H1 (cell line): ENCODE data around the gene SLX9. TPM values are rescaled to one million over a fixed set of nuclear protein-coding genes. Genes with fewer than 3 reads are reported as not detected.

ENCODE experiments used
- CTCF ChIA-PET: fragments of 300-600 bp; sonication (Branson Sonifier 250); formaldehyde crosslinking; loops from one replicate; lab custom pipeline; 2021; ENCODE audit not compliant: partially characterized antibody; lab: Charles Lee
- POLR2A ChIA-PET: fragments of 300-600 bp; sonication (Branson Sonifier 250); formaldehyde crosslinking; loops from one replicate; lab custom pipeline; 2021; ENCODE audit warnings: inconsistent platforms; ENCODE audit not compliant: partially characterized antibody; lab: Charles Lee
- DNase-seq, 2 experiments: peaks; one replicate each; pipeline versions ENCODE4 v3.0.0 to v3.0.0-alpha.2; 2010 to 2022; ENCODE audit warnings: low spot score in 2 of 2, low read depth in 1 of 2, mixed read lengths in 1 of 2
- FAIRE-seq: peaks from 2 replicates; lab custom pipeline; 2011; peaks lifted over from hg19 to GRCh38; lab: Jason Lieb, UNC
- H2AFZ ChIP-seq: 2 replicates; pipeline ENCODE4 v1.8.1; 2012; ENCODE audit warnings: low read length, inconsistent platforms
- H2AK5ac ChIP-seq: 2 replicates; pipeline ENCODE4 v1.6.1; 2013; ENCODE audit warnings: low read depth, low read length
- H2BK120ac ChIP-seq: replicated peaks from 2 replicates; pipeline ENCODE3; 2013; ENCODE audit warnings: low read depth, low read length, inconsistent platforms
- H2BK12ac ChIP-seq: 2 replicates; pipeline ENCODE4 v1.6.1; 2013; ENCODE audit warnings: low read depth, low read length
- H2BK15ac ChIP-seq: 2 replicates; pipeline ENCODE4 v1.6.1; 2013; ENCODE audit warnings: low read length
- H2BK20ac ChIP-seq: 2 replicates; pipeline ENCODE4 v1.6.1; 2013; ENCODE audit warnings: low read length
- H2BK5ac ChIP-seq: 2 replicates; pipeline ENCODE4 v1.6.1; 2013; ENCODE audit warnings: low read depth, low read length
- H3K14ac ChIP-seq: 2 replicates; pipeline ENCODE4 v1.6.1; 2013; ENCODE audit warnings: inconsistent platforms; ENCODE audit not compliant: insufficient read length
- H3K18ac ChIP-seq: 2 replicates; pipeline ENCODE4 v1.6.1; 2013; ENCODE audit warnings: low read length; ENCODE audit errors: extremely low read depth
- H3K23ac ChIP-seq: 2 replicates; pipeline ENCODE4 v1.6.1; 2013; ENCODE audit warnings: inconsistent platforms; ENCODE audit not compliant: insufficient read length
- H3K23me2 ChIP-seq: 2 replicates; pipeline ENCODE4 v1.6.1; 2013; ENCODE audit warnings: low read depth, low read length
- H3K27ac ChIP-seq: 2 replicates; pipeline ENCODE4 v1.6.1; 2011; ENCODE audit warnings: low read depth, low read length, inconsistent platforms
- H3K27me3 ChIP-seq, 4 experiments: replicated peaks in 1 of 4; 1 replicate in 1 of 4; 2 replicates in 3 of 4; pipeline versions ENCODE4 v1.6.1 to v1.8.1; 2011 to 2013; ENCODE audit warnings: low read length in 3 of 4, mild to moderate bottlenecking in 3 of 4, inconsistent platforms in 2 of 4, mixed read lengths in 2 of 4, moderate library complexity in 1 of 4; ENCODE audit not compliant: control insufficient read depth in 3 of 4, insufficient read depth in 3 of 4; ENCODE audit errors: extremely low read depth in 1 of 4
- H3K36me3 ChIP-seq, 4 experiments: 2 replicates each; pipeline versions ENCODE4 v1.6.1 to v1.8.1; 2011 to 2013; ENCODE audit warnings: mild to moderate bottlenecking in 4 of 4, low read length in 3 of 4, moderate library complexity in 2 of 4, control low read depth in 1 of 4, inconsistent platforms in 1 of 4; ENCODE audit not compliant: insufficient read depth in 4 of 4, control insufficient read depth in 2 of 4
- H3K4ac ChIP-seq: replicated peaks from 2 replicates; pipeline ENCODE3; 2013; ENCODE audit warnings: low read length, low read depth, mixed read lengths, inconsistent platforms; ENCODE audit not compliant: insufficient read length
- H3K4me1 ChIP-seq, 4 experiments: replicated peaks in 1 of 4; 1 replicate in 1 of 4; 2 replicates in 3 of 4; pipeline versions ENCODE4 v1.6.1 to v1.8.1; 2011 to 2013; ENCODE audit warnings: low read length in 3 of 4, inconsistent platforms in 2 of 4, mixed read lengths in 1 of 4; ENCODE audit not compliant: insufficient read depth in 4 of 4, control insufficient read depth in 3 of 4
- H3K4me2 ChIP-seq, 2 experiments: 2 replicates each; pipeline versions ENCODE4 v1.6.1 to v1.8.1; 2011 to 2013; ENCODE audit warnings: low read depth in 2 of 2, low read length in 2 of 2, control low read depth in 1 of 2, inconsistent platforms in 1 of 2, mild to moderate bottlenecking in 1 of 2; ENCODE audit not compliant: insufficient read depth in 1 of 2
- H3K4me3 ChIP-seq, 4 experiments: fragments of 200-600, 300-600 bp in 1 of 4; sonication (generic), shearing (Covaris generic), sonication (Bioruptor Twin) in 1 of 4; 2 replicates each; pipeline versions ENCODE4 v1.5.1 to v1.8.1; 2011 to 2016; ENCODE audit warnings: low read length in 4 of 4, low read depth in 3 of 4, control low read depth in 2 of 4, inconsistent platforms in 2 of 4, mild to moderate bottlenecking in 2 of 4, mixed read lengths in 1 of 4, moderate library complexity in 1 of 4; ENCODE audit not compliant: insufficient read depth in 2 of 4; ENCODE audit errors: extremely low read depth in 1 of 4
- H3K56ac ChIP-seq: replicated peaks from 2 replicates; pipeline ENCODE3; 2013; ENCODE audit warnings: low read depth, mild to moderate bottlenecking, mixed read lengths, low read length, inconsistent platforms; ENCODE audit not compliant: insufficient read length
- H3K79me1 ChIP-seq: 2 replicates; pipeline ENCODE4 v1.6.1; 2013; ENCODE audit warnings: low read depth, low read length, control low read depth
- H3K79me2 ChIP-seq, 2 experiments: 2 replicates each; pipeline versions ENCODE4 v1.6.1 to v1.8.1; 2012 to 2013; ENCODE audit warnings: low read length in 2 of 2, mild to moderate bottlenecking in 2 of 2, inconsistent platforms in 1 of 2; ENCODE audit not compliant: insufficient read depth in 2 of 2, control insufficient read depth in 1 of 2
- H3K9ac ChIP-seq, 4 experiments: replicated peaks in 1 of 4; 1 replicate in 1 of 4; 2 replicates in 3 of 4; pipeline versions ENCODE4 v1.6.1 to v1.8.1; 2011 to 2013; ENCODE audit warnings: low read depth in 3 of 4, low read length in 3 of 4, control low read depth in 2 of 4, mild to moderate bottlenecking in 2 of 4, moderate library complexity in 2 of 4, inconsistent platforms in 1 of 4; ENCODE audit errors: extremely low read depth in 1 of 4
- H3K9me3 ChIP-seq, 2 experiments: 2 replicates each; pipeline versions ENCODE4 v1.6.1 to v1.8.1; 2012 to 2013; ENCODE audit warnings: mild to moderate bottlenecking in 2 of 2, moderate library complexity in 2 of 2, control low read depth in 1 of 2, inconsistent platforms in 1 of 2, low read depth in 1 of 2, low read length in 1 of 2, mixed read lengths in 1 of 2; ENCODE audit not compliant: insufficient read depth in 2 of 2
- H4K20me1 ChIP-seq, 2 experiments: replicated peaks in 1 of 2; 2 replicates each; pipeline versions ENCODE3 to v1.8.1; 2011 to 2013; ENCODE audit warnings: inconsistent platforms in 2 of 2, low read length in 2 of 2, mild to moderate bottlenecking in 1 of 2; ENCODE audit not compliant: insufficient read depth in 2 of 2, control insufficient read depth in 1 of 2
- H4K5ac ChIP-seq: 2 replicates; pipeline ENCODE4 v1.6.1; 2013; ENCODE audit warnings: low read length, low read depth, mixed read lengths, inconsistent platforms; ENCODE audit not compliant: insufficient read length
- H4K8ac ChIP-seq: 2 replicates; pipeline ENCODE4 v1.8.0; 2013; ENCODE audit warnings: mild to moderate bottlenecking, moderate library complexity, low read length, inconsistent platforms; ENCODE audit not compliant: insufficient read depth; ENCODE audit errors: extremely low read depth
- H4K91ac ChIP-seq: replicated peaks from 2 replicates; pipeline ENCODE3; 2013; ENCODE audit warnings: low read length, mixed read lengths, inconsistent platforms; ENCODE audit not compliant: insufficient read length
- ATF3 ChIP-seq: IDR thresholded peaks from 2 replicates; pipeline ENCODE4 v1.6.1; 2011; ENCODE audit warnings: low read depth, mild to moderate bottlenecking, low read length; ENCODE audit not compliant: insufficient read depth
- CREB1 ChIP-seq: IDR thresholded peaks from 2 replicates; pipeline ENCODE4 v1.6.1; 2012; ENCODE audit warnings: inconsistent platforms
- CTBP2 ChIP-seq: IDR thresholded peaks from 2 replicates; pipeline ENCODE4 v1.7.0; 2011; ENCODE audit warnings: borderline replicate concordance, mild to moderate bottlenecking, moderate library complexity, mixed read lengths, low read length; ENCODE audit not compliant: insufficient read depth, insufficient read length
- SP2 ChIP-seq: IDR thresholded peaks from 2 replicates; pipeline ENCODE4 v1.6.1; 2012; ENCODE audit warnings: mild to moderate bottlenecking, low read length, inconsistent platforms
- SRF ChIP-seq: IDR thresholded peaks from 2 replicates; pipeline ENCODE4 v1.6.1; 2011; ENCODE audit warnings: mild to moderate bottlenecking, low read depth, low read length, moderate library complexity
- USF2 ChIP-seq: IDR thresholded peaks from 2 replicates; pipeline ENCODE4 v1.6.1; 2011; ENCODE audit warnings: low read length, improper control_type of control experiment
- WGBS, 2 experiments: shearing (Covaris generic) in 1 of 2; methylation state at CpG; one replicate each; pipeline versions ENCODE4 v1.1.6 to v1.1.7; 2013 to 2015; ENCODE audit warnings: low lambda C conversion rate in 2 of 2, mixed read lengths in 2 of 2, inconsistent platforms in 1 of 2, low coverage in 1 of 2, missing lambda C conversion rate in 1 of 2; ENCODE audit not compliant: insufficient replicate concordance in 2 of 2, insufficient coverage in 1 of 2, insufficient read length in 1 of 2; ENCODE audit errors: extremely low coverage in 1 of 2, missing lambda C conversion rate in 1 of 2; 5-methylcytosine and 5-hydroxymethylcytosine counted together
- polyA plus RNA-seq, 7 experiments: library from polyadenylated mRNA; depleted of rRNA in 3 of 7; stranded (reverse) in 5 of 7; unstranded in 2 of 7; fragments of >200 nt in 5 of 7; fragments of 200-250 nt in 2 of 7; gene quantifications; 1 replicate in 5 of 7; 2 replicates in 1 of 7; 4 replicates in 1 of 7; pipeline versions ENCODE4 v1.2.1 to v1.2.3, GENCODE V29; 2011 to 2013; ENCODE audit warnings: missing spikeins in 2 of 7, mixed read lengths in 2 of 7
- total RNA-seq: library from RNA; stranded (reverse); fragmentation: NEBNext Ultra II Directional; extraction: Animal tissue kit (Norgen Biotek cat#: 25700); gene quantifications from 2 replicates; pipeline ENCODE4 v1.2.1, GENCODE V29; 2021
- TF ChIP-seq, protein P1 (sequence below): IDR thresholded peaks from 2 replicates; pipeline ENCODE4 v1.6.1; 2012; ENCODE audit warnings: low read length, inconsistent platforms

The SLX9 gene
- total and polyA plus RNA-seq, 2 of the 8 experiments (the other 6 are each of a cell fraction or from before 2014, with no cell fraction given) = 17.7 to 57.3 TPM

DNA sequence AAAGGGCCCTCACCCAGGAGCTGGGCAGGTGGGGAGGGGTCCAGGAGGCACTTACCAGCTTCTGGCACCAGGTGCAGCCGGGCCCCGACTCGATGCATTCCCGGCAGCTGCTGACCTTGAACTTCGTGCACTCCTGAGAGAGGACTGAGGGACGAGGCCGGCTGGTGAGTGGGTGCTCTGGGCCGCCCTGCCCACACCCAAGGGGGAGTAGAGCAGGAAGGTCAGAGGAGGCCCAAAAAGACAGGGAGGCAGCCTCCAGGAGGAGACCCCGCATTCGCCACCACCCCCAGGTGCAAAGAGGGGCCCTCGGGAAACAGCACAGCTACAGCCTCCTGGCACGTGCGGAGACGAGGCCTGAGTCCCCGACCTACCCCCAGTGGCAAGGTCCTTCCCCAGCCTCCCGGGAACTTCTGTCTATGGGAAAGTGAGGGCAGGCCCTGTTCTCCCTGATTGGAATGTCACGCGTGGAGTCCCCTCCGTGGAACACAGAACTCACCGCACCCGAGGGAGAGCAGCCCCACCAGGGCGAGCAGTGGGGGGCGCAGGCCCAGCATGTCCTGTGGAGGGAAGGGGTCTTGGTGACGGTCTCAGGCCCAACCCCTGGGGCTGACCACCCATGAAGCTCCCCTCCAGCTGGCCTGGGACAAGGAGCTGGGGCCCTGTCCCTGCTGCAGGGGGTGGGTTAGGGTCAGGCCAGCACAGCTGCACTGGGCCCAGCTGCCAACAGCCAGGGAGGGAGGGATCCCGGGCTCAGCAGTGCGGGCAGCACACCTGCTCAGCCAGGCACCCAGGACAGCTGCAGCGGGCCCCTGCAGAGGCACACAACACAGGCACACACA lies 29.4 kb upstream of the SLX9 start:
- peak overlapping the region; percentile 18; the same call in 1 of the 2 replicates for H2BK12ac ChIP-seq
- peaks cover 0 to 11% (median 0%) of the 10 kb centered on the region in 4 experiments; a peak in 3 of 7 replicates for H3K4me1 ChIP-seq
- H2AFZ ChIP-seq = no peak overlapping the region
- no peaks in the 10 kb centered on the region for H3K36me3 ChIP-seq
- no peaks in the 10 kb centered on the region for H3K79me1 ChIP-seq
- peaks cover 0 to 3% (median 1%) of the 10 kb centered on the region in 4 experiments; a peak in 1 of 7 replicates for H3K27me3 ChIP-seq
- H3K4ac ChIP-seq = no peak overlapping the region
- peak overlapping the region; percentile 66; the same call in 1 of the 2 replicates for H2BK5ac ChIP-seq
- no peak overlapping the region for H3K9ac ChIP-seq
- no peak overlapping the region for H3K18ac ChIP-seq
- H2BK15ac ChIP-seq = 0 out of 2 replicates have a peak overlapping the region, but pooled peaks have one; percentile 95
- CTCF ChIA-PET = interaction anchor here (1.0 to 4.4 kb wide), 6 partner anchors 13 to 111 kb away, joined by 3 to 28 read pairs (median 5); no protein-coding TSS in a partner anchor
- H3K4me2 ChIP-seq = no peak overlapping the region
- no peaks in the 10 kb centered on the region for H3K79me2 ChIP-seq
- no peaks in the 10 kb centered on the region for H4K20me1 ChIP-seq
- FAIRE-seq (no peak), DNase-seq (no peak)
- H2BK20ac ChIP-seq = 0 out of 2 replicates have a peak overlapping the region, but pooled peaks have one; percentile 61
- peak overlapping the region; percentile 40 for H4K91ac ChIP-seq
- no peak overlapping the region for H4K5ac ChIP-seq
- H3K27ac ChIP-seq = no peak overlapping the region
- no peak overlapping the region for H2BK120ac ChIP-seq
- H2AK5ac ChIP-seq = 0 out of 2 replicates have a peak overlapping the region, but pooled peaks have one; percentile 65
- H3K14ac ChIP-seq = no peak overlapping the region
- H3K23ac ChIP-seq = no peak overlapping the region
- H3K23me2 ChIP-seq = peaks cover 3% of the 10 kb centered on the region; the same call in 1 of the 2 replicates
- peak overlapping the region; percentile 18; the same call in 1 of the 2 replicates for H4K8ac ChIP-seq
- POLR2A ChIA-PET = interaction anchor here (0.9 to 1.0 kb wide), 3 partner anchors 21 to 74 kb away, joined by 3 to 5 read pairs (median 3); no protein-coding TSS in a partner anchor
- no peaks in the 10 kb centered on the region for H3K9me3 ChIP-seq
- no peak overlapping the region for H3K4me3 ChIP-seq
- H3K56ac ChIP-seq = no peak overlapping the region
- 82% methylated on average over 22 of the region's 27 CpGs; no CpG with 5 or more reads in 1 of the 2 experiments for WGBS, 2 experiments
- no peak for TF ChIP-seq CTBP2
- no peak for TF ChIP-seq ATF3
- no peak for TF ChIP-seq SP2
- TF ChIP-seq, protein P1, sequence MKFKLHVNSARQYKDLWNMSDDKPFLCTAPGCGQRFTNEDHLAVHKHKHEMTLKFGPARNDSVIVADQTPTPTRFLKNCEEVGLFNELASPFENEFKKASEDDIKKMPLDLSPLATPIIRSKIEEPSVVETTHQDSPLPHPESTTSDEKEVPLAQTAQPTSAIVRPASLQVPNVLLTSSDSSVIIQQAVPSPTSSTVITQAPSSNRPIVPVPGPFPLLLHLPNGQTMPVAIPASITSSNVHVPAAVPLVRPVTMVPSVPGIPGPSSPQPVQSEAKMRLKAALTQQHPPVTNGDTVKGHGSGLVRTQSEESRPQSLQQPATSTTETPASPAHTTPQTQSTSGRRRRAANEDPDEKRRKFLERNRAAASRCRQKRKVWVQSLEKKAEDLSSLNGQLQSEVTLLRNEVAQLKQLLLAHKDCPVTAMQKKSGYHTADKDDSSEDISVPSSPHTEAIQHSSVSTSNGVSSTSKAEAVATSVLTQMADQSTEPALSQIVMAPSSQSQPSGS = no peak
- TF ChIP-seq SRF = no peak
- TF ChIP-seq CREB1 = no peak
- TF ChIP-seq USF2 = no peak
